ENCODE results near the gene XIRP1.
A peak's percentile ranks its signal among the peaks of the same experiment; 100 is the strongest.
"Not testable (repeated sequence)": the region's sequence is repeated elsewhere in the genome, so short reads cannot be mapped to it uniquely, and the experiment has no call there.

Gene XIRP1

GRCh38 chr3:39185959-39186691 is 6.3 kb downstream of the XIRP1 start:
- DNase-seq (ENCODE audit: low spot score) = no peak

- DNase-seq (ENCODE audit: low spot score) = no peak
Observed at GRCh38 chr3:39185326-39185958, 7.0 kb downstream of the XIRP1 start.

GRCh38 chr3:39184968-39185285 is 7.5 kb downstream of the XIRP1 start:
- DNase-seq (ENCODE audit: low spot score) = no peak

- DNase-seq (ENCODE audit: low spot score) = no peak
Observed at GRCh38 chr3:39184081-39184967, 8.1 kb downstream of the XIRP1 start.

- no peak for DNase-seq (ENCODE audit: low spot score)
Observed at GRCh38 chr3:39183211-39184080, 8.9 kb downstream of the XIRP1 start.

GRCh38 chr3:39181408-39182335 is 10.7 kb downstream of the XIRP1 start:
- no peak for DNase-seq (ENCODE audit: low spot score)

- DNase-seq (ENCODE audit: low spot score) = peak; percentile 93
Observed at GRCh38 chr3:39180546-39181346, 11.6 kb downstream of the XIRP1 start.

- DNase-seq (ENCODE audit: low spot score) = no peak
Observed at GRCh38 chr3:39180183-39180545, 12.2 kb downstream of the XIRP1 start.

GRCh38 chr3:39178553-39178952 is 13.8 kb downstream of the XIRP1 start:
- DNase-seq (ENCODE audit: low spot score) = peak; percentile 94

GRCh38 chr3:39177708-39178332 is 14.6 kb downstream of the XIRP1 start:
- DNase-seq (ENCODE audit: low spot score) = peak; percentile 87

GRCh38 chr3:39176025-39176714 is 16.2 kb downstream of the XIRP1 start:
- no peak for DNase-seq (ENCODE audit: low spot score)

GRCh38 chr3:39173318-39174125 is 18.9 kb downstream of the XIRP1 start:
- no peak for DNase-seq (ENCODE audit: low spot score)

- DNase-seq (ENCODE audit: low spot score) = no peak
Observed at GRCh38 chr3:39171860-39172259, 20.5 kb downstream of the XIRP1 start.

GRCh38 chr3:39170877-39171276 is 21.5 kb downstream of the XIRP1 start:
- not testable (repeated sequence) for DNase-seq (ENCODE audit: low spot score)

GRCh38 chr3:39170461-39170860 is 21.9 kb downstream of the XIRP1 start:
- no peak for DNase-seq (ENCODE audit: low spot score)

- DNase-seq (ENCODE audit: low spot score) = no peak
Observed at GRCh38 chr3:39169712-39170111, 22.7 kb downstream of the XIRP1 start.

- no peak for DNase-seq (ENCODE audit: low spot score)
Observed at GRCh38 chr3:39168156-39168780, 24.1 kb downstream of the XIRP1 start.

All from kidney capillary endothelial cell (primary cell).